HG03045 (cell line): ENCODE data around the gene NUP58.

Source experiments
- ATAC-seq: cut with Tn5 transposase; IDR thresholded peaks from one replicate; pipeline ENCODE4 v1.9.1; 2021; ENCODE audit warnings: mild to moderate bottlenecking, moderate library complexity; ENCODE audit not compliant: unreplicated experiment

The NUP58 gene, protein sequence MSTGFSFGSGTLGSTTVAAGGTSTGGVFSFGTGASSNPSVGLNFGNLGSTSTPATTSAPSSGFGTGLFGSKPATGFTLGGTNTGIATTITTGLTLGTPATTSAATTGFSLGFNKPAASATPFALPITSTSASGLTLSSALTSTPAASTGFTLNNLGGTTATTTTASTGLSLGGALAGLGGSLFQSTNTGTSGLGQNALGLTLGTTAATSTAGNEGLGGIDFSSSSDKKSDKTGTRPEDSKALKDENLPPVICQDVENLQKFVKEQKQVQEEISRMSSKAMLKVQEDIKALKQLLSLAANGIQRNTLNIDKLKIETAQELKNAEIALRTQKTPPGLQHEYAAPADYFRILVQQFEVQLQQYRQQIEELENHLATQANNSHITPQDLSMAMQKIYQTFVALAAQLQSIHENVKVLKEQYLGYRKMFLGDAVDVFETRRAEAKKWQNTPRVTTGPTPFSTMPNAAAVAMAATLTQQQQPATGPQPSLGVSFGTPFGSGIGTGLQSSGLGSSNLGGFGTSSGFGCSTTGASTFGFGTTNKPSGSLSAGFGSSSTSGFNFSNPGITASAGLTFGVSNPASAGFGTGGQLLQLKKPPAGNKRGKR

DNA sequence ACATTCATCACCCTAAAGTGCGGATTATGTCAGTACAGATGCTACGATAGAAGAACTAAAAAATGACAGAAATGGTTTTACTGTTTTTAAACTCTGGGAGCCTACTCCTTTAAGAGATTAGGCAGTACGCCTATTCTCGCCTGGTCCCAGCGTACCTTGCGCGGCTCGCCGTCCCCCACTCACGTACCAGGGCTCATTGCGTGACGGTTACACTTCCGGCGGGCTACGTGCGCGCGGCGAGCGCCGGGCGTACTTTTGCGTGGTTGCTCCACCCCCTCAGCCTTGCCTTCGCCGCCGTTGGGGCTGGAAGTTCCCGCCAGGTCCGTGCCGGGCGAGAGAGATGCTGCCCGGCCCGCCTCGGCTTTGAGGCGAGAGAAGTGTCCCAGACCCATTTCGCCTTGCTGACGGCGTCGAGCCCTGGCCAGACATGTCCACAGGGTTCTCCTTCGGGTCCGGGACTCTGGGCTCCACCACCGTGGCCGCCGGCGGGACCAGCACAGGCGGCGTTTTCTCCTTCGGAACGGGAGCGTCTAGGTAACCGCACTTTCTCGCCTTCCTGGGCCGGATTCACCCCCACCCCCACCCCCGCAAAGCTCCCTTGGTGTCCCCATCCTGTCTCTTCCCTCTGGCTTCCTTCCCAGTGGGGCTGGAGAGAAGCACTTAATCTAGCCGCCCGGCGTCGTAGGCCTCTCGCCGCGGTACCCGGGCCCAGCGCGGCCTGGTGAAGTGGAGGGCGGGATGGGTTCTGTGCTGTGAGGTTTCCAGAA is at the start of gene NUP58:
TSS of gene NUP58 (plus strand) at position 279 of the 767 bp plus-strand sequence. CDS start at position 428, 149 bp downstream.
- peak; percentile 99 for ATAC-seq

DNA sequence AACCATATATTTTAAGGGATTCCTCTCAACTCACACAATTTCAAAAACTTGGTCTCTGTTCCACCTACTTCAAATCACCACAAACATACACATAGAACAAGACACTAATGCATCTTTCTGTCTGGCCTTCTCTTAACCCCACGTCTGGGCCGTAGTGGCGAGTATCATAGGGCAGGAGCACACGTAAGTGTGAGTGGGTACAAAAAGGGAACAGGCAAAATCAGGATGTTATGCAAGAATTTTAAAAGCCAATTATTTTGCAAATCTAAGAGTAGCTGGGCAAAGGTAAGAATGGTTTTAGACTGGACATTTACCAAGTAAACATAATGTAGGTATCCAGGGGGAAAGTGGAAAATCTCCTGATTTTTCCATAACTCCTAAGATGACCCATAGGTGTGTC is 49.2 kb upstream of the NUP58 start:
- ATAC-seq: no peak

DNA sequence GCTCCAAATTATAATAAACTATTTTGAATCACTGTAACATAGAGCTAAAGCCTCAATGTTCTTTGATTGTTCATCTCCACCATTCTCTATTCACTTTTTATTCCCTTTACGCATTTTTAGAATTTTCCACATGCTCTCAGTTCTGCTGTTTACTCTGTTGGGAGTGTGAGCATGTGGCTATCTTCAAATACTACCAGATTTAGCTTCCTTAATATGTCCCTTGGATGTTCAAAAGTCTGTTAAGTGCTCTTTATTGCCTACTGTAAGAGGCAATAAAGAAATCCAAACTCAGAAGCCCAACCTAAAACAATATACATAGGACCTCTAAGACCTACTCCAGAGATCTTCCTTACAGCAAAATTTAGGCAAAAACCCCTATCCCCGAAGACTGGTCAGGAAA is 48.7 kb upstream of the NUP58 start:
- ATAC-seq: no peak

DNA sequence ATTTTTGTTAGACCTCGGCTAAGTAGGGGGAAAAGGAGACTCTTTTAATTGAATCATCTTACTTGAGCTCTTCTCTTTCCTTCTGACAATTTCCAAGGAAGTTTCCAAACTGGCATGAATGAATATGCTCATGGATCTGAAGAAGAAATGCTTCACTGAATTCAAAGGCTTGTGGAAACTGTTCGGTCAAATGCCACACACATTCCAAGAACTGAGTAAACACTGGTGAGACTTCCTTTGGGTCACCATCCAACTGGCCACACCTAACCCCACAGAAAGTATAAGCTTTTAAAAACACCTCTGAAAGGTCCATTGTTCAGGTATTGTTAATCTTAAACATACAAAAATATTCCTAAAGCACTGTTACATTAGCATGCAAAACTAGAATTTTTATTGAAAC is 47.7 kb upstream of the NUP58 start:
- ATAC-seq: no peak

DNA sequence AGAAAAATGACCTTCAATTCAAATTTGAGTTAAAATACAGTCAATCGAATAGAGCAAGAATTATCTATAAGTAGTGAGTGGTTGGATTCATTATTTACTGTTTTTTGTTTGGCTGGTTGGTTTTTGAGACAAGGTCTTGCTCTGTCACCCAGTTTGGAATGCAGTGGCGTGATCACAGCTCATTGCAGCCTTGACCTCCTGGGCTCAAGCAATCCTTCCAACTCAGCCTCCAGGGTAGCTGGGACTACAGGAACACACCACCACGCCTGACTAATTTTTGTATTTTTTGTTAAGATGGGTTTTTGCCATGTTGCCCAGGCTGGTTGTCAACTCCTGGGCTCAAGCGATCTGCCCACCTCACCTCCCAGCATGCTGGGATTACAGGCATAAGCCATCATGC is 39.2 kb upstream of the NUP58 start:
- ATAC-seq: no peak

DNA sequence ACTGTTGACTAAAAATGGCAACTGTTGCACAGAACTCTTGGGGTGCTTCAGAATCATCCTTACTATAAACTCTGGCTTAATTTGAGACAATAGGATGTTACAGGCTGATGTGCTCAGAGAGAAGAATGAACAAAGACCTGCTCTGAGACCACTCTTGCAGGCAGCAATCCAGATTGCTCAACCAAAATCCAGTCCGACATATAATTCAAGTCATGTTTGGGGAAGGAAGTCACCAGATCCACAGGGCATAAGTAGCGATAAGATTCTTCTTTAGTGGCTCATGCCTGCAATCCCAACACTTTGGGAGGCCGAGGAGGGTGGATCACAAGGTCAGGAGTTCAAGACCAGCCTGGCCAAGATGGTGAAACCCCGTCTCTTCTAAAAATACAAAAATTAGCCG is 34.7 kb upstream of the NUP58 start:
- ATAC-seq: no peak

DNA sequence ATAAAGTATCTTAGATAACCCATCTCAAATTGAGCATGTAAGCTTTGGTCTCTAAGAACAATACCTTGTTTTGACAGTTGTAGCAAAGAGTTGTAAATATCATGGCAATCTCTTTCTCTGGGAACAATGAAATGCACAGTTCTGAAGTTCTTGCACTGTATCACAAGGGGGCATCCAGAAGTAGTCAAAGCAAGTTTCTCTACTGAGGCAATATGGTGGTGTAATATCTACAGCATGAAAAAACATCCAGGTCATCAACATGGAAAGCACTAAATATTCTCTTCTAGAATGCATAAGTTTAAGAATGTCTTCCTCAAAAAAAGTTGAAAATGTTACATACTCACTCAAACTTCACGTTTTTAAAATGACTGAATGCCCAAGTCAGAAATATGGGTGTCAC is 33.7 kb upstream of the NUP58 start:
- no peak for ATAC-seq

DNA sequence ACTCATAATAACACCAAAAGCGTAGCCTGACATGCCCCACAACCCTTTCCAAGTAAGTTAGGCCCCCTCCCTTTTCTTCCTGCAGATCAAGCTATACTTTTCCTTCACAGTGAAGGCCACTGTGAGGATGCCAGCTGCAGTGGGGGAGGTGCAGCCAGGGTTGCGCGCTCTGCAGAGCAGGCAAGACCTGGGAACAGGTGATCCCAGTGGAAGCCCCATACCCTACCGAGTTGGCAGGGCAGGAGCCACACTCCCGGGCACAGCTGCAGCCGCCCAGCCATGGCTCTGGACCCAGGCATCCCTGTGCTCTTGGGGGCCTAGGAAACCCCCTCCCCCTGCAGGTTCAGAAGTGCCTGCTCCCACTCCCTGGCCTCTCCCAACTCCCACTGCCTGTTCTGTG is 32.9 kb upstream of the NUP58 start:
- no peak for ATAC-seq

DNA sequence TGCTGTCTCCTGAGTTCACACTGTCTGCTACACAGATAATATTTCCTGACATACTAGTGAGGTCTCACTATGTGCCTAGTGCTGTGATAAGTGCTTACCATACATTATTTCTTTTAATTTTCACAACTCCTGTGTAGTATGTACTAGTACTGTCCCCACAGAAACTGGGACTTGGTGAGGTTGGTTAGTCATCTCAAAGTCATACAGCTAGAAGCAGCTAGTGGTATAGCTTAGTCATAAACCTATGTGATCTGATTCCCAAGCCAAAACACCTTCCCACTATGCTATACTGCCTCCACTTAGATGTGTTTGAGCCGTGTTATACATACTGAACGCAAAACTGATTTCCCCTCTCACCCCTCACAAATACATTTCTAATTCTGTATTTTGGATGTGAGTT is 24.7 kb upstream of the NUP58 start:
- ATAC-seq: peak; percentile 52

DNA sequence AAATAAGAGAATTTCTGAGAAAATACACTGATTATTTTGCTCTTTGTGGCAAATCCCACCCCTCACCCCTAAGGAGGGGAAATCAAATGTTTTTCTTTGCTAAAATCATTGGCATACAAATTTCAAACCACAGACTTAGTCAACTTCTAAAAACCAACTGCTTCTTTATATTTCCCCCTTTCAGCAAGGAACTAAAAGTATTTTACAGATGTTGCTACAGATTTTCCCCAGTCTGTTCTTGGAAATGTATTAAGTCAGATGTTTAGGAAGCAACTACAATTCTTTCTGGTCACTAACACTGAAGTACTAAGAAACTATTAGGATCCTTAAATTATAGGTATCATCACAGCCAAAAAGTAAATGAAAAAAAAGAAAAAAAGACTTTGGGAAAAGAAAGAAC is 21.0 kb upstream of the NUP58 start:
- ATAC-seq: no peak

DNA sequence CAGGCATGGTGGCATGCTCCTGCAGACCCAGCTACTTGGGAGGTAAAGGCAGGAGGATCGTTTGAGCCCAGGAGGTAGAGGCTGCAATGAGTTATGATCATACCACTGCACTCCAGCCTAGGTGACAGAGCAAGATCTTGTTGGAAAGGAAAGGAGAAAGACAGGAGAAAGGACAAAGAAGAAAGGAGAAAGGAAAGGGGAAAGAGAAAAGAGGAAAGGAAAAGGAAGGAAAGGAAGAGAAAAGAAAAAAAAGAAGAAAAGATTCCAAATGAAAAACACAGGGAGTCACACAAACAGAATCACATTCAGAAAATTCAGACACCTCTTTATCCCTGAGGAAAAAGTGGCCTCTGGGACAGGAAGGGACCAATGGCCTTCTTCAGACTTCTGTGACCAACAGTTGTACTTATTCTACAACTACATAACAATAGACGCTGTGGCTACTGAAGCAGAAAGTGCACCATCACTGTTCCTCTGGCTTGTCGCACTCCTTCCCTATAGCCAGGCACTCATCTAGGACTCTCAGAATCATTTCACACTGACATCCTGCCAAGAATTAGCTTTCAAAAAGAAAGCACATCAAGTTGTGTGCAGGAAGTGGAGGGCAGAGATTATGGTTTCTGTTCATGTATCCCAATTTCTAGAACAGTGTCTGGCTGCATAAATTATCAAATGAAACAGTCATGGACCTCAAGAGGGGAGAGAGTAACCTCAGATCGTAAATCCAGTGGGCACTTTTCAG is 20.1 kb upstream of the NUP58 start:
- peak; percentile 51 for ATAC-seq

DNA sequence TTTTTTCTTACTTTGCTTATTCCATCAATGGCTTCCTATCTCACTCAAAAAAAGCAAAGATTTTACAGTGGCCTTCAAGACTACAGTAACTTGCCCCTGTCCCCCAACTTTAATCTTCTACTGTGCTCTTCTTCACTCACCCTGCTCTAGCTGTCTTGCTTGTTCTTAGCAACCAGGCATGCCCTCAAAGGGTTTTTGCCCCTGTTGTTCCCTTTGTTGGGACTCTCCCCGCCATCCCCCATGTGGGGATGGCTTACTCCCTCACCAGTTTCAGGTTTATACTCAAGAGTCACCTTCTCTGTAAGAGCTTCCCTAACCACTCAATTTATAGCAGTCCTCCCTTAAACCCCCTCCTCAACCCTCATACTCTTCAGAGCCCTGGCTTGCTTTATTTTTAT is 19.5 kb upstream of the NUP58 start:
- ATAC-seq: peak; percentile 28

DNA sequence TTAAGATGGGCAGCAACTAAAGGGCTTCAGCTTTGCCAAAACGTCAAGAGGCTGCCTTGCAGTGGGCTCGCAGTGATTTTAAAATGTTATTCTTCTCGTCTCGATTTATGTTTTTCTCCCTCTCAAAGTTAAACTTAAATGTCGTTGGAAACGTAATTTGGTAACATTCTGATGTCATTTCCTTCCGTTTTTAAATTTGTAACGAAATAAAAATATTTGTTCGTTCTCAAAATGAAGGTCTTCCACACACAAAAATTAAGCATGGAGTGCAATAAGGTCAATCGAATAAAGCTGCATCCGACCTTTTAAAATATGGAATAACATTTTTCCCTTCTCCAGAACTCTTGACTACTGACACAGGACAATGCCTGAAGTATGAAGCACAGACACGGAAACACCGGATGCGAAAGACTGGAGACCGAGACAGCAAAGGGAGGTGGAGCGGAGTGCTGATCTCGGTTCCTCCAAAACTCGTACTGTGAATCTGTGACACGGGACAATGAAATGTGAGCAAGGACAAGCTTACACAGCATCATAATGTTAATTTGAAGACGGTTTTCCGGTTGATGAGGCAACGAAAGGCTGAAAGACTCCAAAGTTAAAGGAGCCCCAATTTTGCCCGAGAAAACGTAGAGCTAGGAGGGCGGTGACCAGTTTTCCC is 15.0 kb upstream of the NUP58 start:
- ATAC-seq: no peak

DNA sequence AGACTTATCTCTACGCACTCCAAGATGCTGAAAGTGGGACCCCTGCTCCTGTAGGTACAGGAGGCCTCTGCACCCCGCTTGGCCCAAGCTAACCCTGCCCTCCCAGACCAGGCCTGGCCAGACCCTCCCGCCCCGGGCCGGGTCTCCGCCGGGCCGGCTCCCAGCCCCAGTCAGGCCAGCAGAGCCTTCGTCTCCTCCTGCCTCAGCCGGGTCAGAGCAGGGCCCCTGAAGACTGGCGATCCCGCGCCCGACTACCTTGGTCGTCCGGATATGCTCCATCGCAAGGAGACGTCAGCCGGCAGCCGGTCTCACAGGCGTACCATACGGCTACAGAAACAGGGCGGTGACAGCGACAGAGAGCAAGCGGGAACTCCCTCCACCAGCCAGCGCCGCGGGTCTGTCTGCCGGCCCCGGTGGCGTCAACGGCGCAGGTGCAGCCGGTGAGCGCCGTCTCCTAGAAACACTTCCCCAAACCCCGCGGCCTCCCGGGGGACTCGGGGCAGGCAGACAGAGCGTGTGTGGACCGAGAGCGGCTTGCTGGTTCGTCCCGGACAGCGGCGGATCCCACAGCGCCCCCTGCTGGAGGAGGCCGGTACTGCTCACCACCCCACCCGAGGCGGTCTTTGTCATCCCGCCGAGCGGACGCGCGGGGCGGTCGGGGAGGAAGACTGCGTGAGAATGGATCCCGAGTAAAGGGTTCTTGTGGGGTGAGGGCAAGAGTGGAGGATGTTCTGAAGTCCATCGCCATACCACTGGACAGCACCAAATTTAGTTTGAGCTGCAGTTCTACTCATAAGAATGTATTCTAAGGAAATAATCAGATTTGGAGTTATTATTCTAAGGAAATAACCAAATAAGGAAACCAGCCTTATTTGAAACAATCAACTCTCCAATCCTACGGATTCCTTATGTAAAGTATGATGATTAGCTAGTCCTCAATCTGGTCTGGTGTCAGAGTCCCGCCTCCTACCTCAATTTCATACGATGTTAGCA is 14.2 kb upstream of the NUP58 start, which contains the start of gene MTMR6:
TSS of gene MTMR6 (minus strand) at position 520 of the 993 bp plus-strand sequence. CDS start at position 279, 241 bp downstream.
- ATAC-seq: peak; percentile 98

DNA sequence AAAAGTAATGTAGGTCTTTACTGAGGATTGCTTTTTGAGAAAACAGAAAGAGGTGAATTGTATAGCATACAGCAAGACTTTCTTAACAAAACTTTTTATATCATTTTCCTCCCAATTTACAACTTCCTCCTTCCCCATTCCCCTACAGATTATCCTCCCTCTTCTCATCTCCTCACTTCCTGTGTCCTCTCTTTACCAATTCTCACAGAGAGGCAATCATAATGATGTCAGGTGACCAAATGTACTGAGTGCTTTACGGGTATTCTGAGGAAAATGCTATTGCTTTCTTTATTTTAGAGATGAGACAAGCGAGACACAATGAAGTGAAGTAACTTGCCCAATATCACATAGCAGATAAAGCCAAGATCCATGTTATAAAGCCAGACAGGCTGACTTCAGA is 12.5 kb upstream of the NUP58 start:
- no peak for ATAC-seq

DNA sequence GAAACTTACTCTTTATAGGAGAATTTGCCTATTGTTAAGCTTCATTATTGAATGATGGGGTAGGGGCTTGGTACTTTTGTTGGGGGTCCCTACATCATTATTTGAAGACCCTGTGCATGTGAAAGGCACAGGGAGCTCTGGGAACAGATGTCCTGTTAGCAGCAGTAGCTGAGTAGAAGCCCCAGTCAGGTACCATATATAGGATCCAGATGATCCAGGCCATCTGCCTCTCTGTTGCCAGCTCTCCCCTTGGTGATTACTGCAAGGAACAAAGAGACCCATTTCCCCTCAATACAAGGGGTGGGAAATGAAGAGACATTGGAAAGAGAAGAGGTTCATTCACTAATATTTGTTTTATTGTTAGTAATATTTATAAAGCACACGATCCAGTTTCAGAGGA is 9.7 kb upstream of the NUP58 start:
- ATAC-seq: no peak

DNA sequence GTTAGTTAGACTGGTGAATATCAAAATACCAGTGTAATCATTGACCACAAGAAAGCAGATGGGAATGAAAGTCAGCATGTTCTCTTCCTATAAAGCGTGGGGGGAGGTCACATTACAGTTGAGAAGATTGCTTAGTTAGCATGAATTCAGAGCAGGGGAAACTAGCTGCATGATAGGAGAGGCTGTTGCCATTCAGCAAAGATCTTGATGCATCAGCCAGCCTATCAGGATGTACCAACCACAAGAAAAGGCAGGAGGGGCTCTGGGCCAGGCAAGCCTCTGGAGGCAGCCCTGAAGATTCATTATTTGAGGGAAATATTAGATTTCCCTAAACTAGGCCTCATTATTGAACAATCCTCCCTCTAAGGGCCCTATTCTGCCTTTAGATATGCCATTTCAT is 9.1 kb upstream of the NUP58 start:
- no peak for ATAC-seq

DNA sequence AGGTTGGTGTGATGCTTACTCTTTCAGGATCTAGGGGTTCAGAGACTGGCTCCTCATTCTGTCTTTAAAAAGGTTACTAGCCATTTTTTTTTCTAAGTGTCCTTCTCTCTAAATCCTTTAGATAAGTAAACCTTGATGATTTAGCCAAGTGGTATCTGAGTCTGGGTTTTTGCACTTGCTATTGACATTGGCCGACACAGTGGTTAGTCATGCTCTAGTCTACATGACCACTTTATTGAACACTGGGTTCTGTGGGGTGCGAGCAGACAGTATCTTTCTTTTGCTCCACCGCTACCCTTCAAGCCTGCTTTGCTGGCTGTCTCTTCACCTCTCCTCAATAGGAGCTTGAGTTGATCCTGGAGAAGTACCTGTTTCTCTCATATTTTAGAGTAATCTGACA is 6.2 kb upstream of the NUP58 start:
- ATAC-seq: no peak

DNA sequence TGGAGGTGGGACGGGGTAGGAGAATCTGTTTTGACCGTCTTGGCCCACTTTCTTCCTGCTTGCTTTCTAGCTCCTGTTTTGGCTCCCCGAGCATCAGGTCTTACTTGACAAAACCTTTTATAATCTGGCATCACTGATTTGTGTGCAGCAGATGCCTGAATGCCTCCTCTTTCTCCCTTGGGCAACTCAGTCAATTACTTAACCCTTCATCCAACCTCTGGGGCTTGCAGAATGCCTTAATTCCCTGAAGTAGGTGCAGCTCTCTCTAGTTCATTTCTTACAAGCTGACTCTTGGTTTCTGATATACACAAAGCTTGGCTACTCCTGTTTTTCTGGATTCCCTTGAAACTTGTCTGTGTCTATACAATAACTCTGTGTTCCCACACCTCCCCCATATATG is 5.7 kb upstream of the NUP58 start:
- ATAC-seq: no peak
